NCI-H460 (cell line): Measurements from ENCODE around the gene THRB. TPM values are rescaled to one million over a fixed set of nuclear protein-coding genes. Genes with fewer than 3 reads are reported as not detected.
A peak's percentile ranks its signal among the peaks of the same experiment; 100 is the strongest.
"Not testable (repeated sequence)": the region's sequence is repeated elsewhere in the genome, so short reads cannot be mapped to it uniquely, and the experiment has no call there.

Experiments used
- DNase-seq: peaks from one replicate; pipeline ENCODE4 v3.0.0-alpha.2; 2016; ENCODE audit warnings: low read depth; ENCODE audit errors: extremely low read depth
- total RNA-seq: library from RNA; depleted of rRNA; stranded (reverse); fragments of >200 nt; shearing (Covaris generic); gene quantifications from 2 replicates; pipeline ENCODE4 v1.2.3, GENCODE V29; 2014

Gene THRB
- total RNA-seq, 1 experiment from 2014 or later, result 1.7 TPM

GRCh38 chr3:24136624-24137310, 357.9 kb downstream of the THRB start:
- DNase-seq, result no peak

- no peak for DNase-seq
Measured at GRCh38 chr3:24135280-24135679, 359.4 kb downstream of the THRB start.

- DNase-seq, result no peak
Measured at GRCh38 chr3:24133942-24134341, 360.7 kb downstream of the THRB start.

GRCh38 chr3:24133436-24133835, 361.2 kb downstream of the THRB start:
- no peak for DNase-seq

- no peak for DNase-seq
Measured at GRCh38 chr3:24129549-24129948, 365.1 kb downstream of the THRB start.

GRCh38 chr3:24128199-24129005, 366.2 kb downstream of the THRB start:
- DNase-seq, result no peak

GRCh38 chr3:24123596-24123995, 371.1 kb downstream of the THRB start:
- DNase-seq, result no peak

GRCh38 chr3:24120434-24120833, 374.2 kb downstream of the THRB start:
- no peak for DNase-seq

GRCh38 chr3:24119321-24119751, 375.3 kb downstream of the THRB start:
- DNase-seq, result peak; percentile 47

GRCh38 chr3:24117508-24117907, 377.1 kb downstream of the THRB start:
- no peak for DNase-seq

GRCh38 chr3:24111711-24112110, 382.9 kb downstream of the THRB start:
- no peak for DNase-seq

GRCh38 chr3:24110051-24110450, 384.6 kb downstream of the THRB start:
- DNase-seq, result no peak

GRCh38 chr3:24101676-24102168, 392.9 kb downstream of the THRB start:
- DNase-seq, result no peak

- no peak for DNase-seq
Measured at GRCh38 chr3:24100696-24101402, 393.8 kb downstream of the THRB start.

GRCh38 chr3:24096695-24097290, 397.9 kb downstream of the THRB start:
- DNase-seq, result no peak

- DNase-seq, result no peak
Measured at GRCh38 chr3:24096271-24096670, 398.4 kb downstream of the THRB start.

- not testable (repeated sequence) for DNase-seq
Measured at GRCh38 chr3:24094818-24095217, 399.8 kb downstream of the THRB start.

- peak; percentile 9 for DNase-seq
Measured at GRCh38 chr3:24088782-24089181, 405.9 kb downstream of the THRB start.

GRCh38 chr3:24087469-24087868, 407.2 kb downstream of the THRB start:
- DNase-seq, result no peak

GRCh38 chr3:24086617-24087404, 407.8 kb downstream of the THRB start:
- no peak for DNase-seq
